H9 (cell line): ENCODE measurements around the gene SECTM1. TPM values are rescaled to one million over a fixed set of nuclear protein-coding genes. Genes with fewer than 3 reads are reported as not detected.
A peak's percentile ranks its signal among the peaks of the same experiment; 100 is the strongest.

Source experiments
- DNase-seq: peaks from one replicate; pipeline ENCODE4 v3.0.0-alpha.2; 2017
- H2AFZ ChIP-seq: one replicate; pipeline ENCODE4 v1.6.1; 2013; ENCODE audit warnings: mild to moderate bottlenecking, low read length, control low read depth, moderate library complexity
- H2AK5ac ChIP-seq: 2 replicates; pipeline ENCODE4 v1.6.1; 2013; ENCODE audit warnings: low read length, control low read depth, mixed read lengths; ENCODE audit not compliant: insufficient read length
- H2BK120ac ChIP-seq: one replicate; pipeline ENCODE4 v1.6.1; 2013; ENCODE audit warnings: low read depth, mild to moderate bottlenecking, low read length, control low read depth, inconsistent platforms; ENCODE audit not compliant: poor library complexity, severe bottlenecking
- H2BK12ac ChIP-seq: 2 replicates; pipeline ENCODE4 v1.6.1; 2013; ENCODE audit warnings: low read length, control low read depth, mixed read lengths, low read depth; ENCODE audit not compliant: insufficient read length
- H2BK15ac ChIP-seq: 2 replicates; pipeline ENCODE4 v1.6.1; 2013; ENCODE audit warnings: low read depth, low read length, control low read depth
- H2BK20ac ChIP-seq: one replicate; pipeline ENCODE4 v1.6.1; 2013; ENCODE audit warnings: low read depth, mild to moderate bottlenecking, low read length, control low read depth, inconsistent platforms; ENCODE audit not compliant: poor library complexity, severe bottlenecking
- H2BK5ac ChIP-seq: 2 replicates; pipeline ENCODE4 v1.6.1; 2013; ENCODE audit warnings: low read length, control low read depth, mixed read lengths; ENCODE audit not compliant: insufficient read length
- H3K14ac ChIP-seq: 2 replicates; pipeline ENCODE4 v1.6.1; 2013; ENCODE audit warnings: low read length, control low read depth; ENCODE audit not compliant: insufficient read depth
- H3K18ac ChIP-seq: 2 replicates; pipeline ENCODE4 v1.6.1; 2013; ENCODE audit warnings: low read depth, mild to moderate bottlenecking, mixed read lengths, low read length, control low read depth; ENCODE audit not compliant: insufficient read length
- H3K23ac ChIP-seq: 2 replicates; pipeline ENCODE4 v1.6.1; 2013; ENCODE audit warnings: low read length, control low read depth, mixed read lengths, low read depth; ENCODE audit not compliant: insufficient read length
- H3K23me2 ChIP-seq: 2 replicates; pipeline ENCODE4 v1.6.1; 2013; ENCODE audit warnings: low read depth, mild to moderate bottlenecking, mixed read lengths, low read length, control low read depth; ENCODE audit not compliant: insufficient read length, poor library complexity, severe bottlenecking
- H3K27ac ChIP-seq: 2 replicates; pipeline ENCODE4 v1.5.1; 2013; ENCODE audit warnings: low read length, control low read depth, mixed read lengths, low read depth; ENCODE audit not compliant: insufficient read length
- H3K27me3 ChIP-seq: 2 replicates; pipeline ENCODE4 v1.6.1; 2013; ENCODE audit warnings: low read length, control low read depth, inconsistent platforms; ENCODE audit not compliant: insufficient read depth
- H3K4ac ChIP-seq: 2 replicates; pipeline ENCODE4 v1.6.1; 2013; ENCODE audit warnings: low read depth, mild to moderate bottlenecking, control low read depth, inconsistent platforms, low read length, moderate library complexity
- H3K4me1 ChIP-seq: 2 replicates; pipeline ENCODE4 v1.6.1; 2013; ENCODE audit warnings: low read length, control low read depth, inconsistent platforms; ENCODE audit not compliant: insufficient read depth
- H3K4me2 ChIP-seq: 2 replicates; pipeline ENCODE4 v1.6.1; 2013; ENCODE audit warnings: low read length, control low read depth, mixed read lengths; ENCODE audit not compliant: insufficient read length, insufficient read depth
- H3K56ac ChIP-seq: 2 replicates; pipeline ENCODE4 v1.6.1; 2013; ENCODE audit warnings: low read depth, mild to moderate bottlenecking, mixed read lengths, low read length, control low read depth; ENCODE audit not compliant: insufficient read length
- H3K79me1 ChIP-seq: 2 replicates; pipeline ENCODE4 v1.6.1; 2013; ENCODE audit warnings: low read depth, mild to moderate bottlenecking, moderate library complexity, low read length, control low read depth, inconsistent platforms; ENCODE audit not compliant: insufficient read depth, poor library complexity, severe bottlenecking
- H3K79me2 ChIP-seq: 2 replicates; pipeline ENCODE4 v1.6.1; 2013; ENCODE audit warnings: low read length, control low read depth, inconsistent platforms; ENCODE audit not compliant: insufficient read depth
- H3K9ac ChIP-seq: 2 replicates; pipeline ENCODE4 v1.6.1; 2013; ENCODE audit warnings: low read length, control low read depth, mixed read lengths; ENCODE audit not compliant: insufficient read length; ENCODE audit errors: extremely low read depth
- H3K9me3 ChIP-seq: one replicate; pipeline ENCODE4 v1.6.1; 2013; ENCODE audit warnings: low read depth, low read length, inconsistent platforms; ENCODE audit not compliant: control insufficient read depth
- H3T11ph ChIP-seq: one replicate; pipeline ENCODE4 v1.6.1; 2013; ENCODE audit warnings: mild to moderate bottlenecking, low read length, control low read depth, inconsistent platforms
- H4K20me1 ChIP-seq: one replicate; pipeline ENCODE4 v1.6.1; 2013; ENCODE audit not compliant: control insufficient read depth, insufficient read length, insufficient read depth
- H4K5ac ChIP-seq: 2 replicates; pipeline ENCODE4 v1.6.1; 2013; ENCODE audit warnings: low read depth, mild to moderate bottlenecking, mixed read lengths, low read length, control low read depth; ENCODE audit not compliant: insufficient read length
- H4K8ac ChIP-seq: replicated peaks from 2 replicates; pipeline ENCODE4 v1.6.1; 2013; ENCODE audit warnings: low read length, control low read depth, mixed read lengths, low read depth; ENCODE audit not compliant: insufficient read length
- H4K91ac ChIP-seq: 2 replicates; pipeline ENCODE4 v1.6.1; 2013; ENCODE audit warnings: low read depth, mild to moderate bottlenecking, moderate library complexity, mixed read lengths, low read length, control low read depth; ENCODE audit not compliant: insufficient read length
- H3K27ac Mint-ChIP-seq, 3 experiments: 2 replicates in 2 of 3; 3 replicates in 1 of 3; pipeline ENCODE4 v1.8.0; 2020 to 2021; ENCODE audit warnings: mixed read lengths in 3 of 3, mild to moderate bottlenecking in 1 of 3, moderate library complexity in 1 of 3
- H3K27me3 Mint-ChIP-seq: 2 replicates; pipeline ENCODE4 v1.8.0; 2021; ENCODE audit warnings: low read depth, mild to moderate bottlenecking, moderate library complexity, mixed read lengths
- H3K36me3 Mint-ChIP-seq, 3 experiments: 2 replicates in 2 of 3; 3 replicates in 1 of 3; pipeline ENCODE4 v1.8.0; 2020 to 2021; ENCODE audit warnings: low read depth in 3 of 3, mixed read lengths in 3 of 3; ENCODE audit not compliant: insufficient read depth in 1 of 3
- H3K4me1 Mint-ChIP-seq, 2 experiments: 2 replicates each; pipeline ENCODE4 v1.8.0; 2020; ENCODE audit warnings: mixed read lengths in 2 of 2
- H3K4me3 Mint-ChIP-seq, 2 experiments: 2 replicates in 1 of 2; 3 replicates in 1 of 2; pipeline ENCODE4 v1.8.0; 2020 to 2021; ENCODE audit warnings: mild to moderate bottlenecking in 2 of 2, mixed read lengths in 2 of 2, moderate library complexity in 1 of 2
- H3K9me3 Mint-ChIP-seq, 2 experiments: 2 replicates in 1 of 2; 3 replicates in 1 of 2; pipeline ENCODE4 v1.8.0; 2020; ENCODE audit warnings: mild to moderate bottlenecking in 2 of 2, mixed read lengths in 2 of 2, moderate library complexity in 1 of 2
- WGBS: extraction: QIAGEN DNeasy Blood & Tissue Kit; methylation state at CpG from one replicate; pipeline ENCODE4 v1.1.7; 2013; ENCODE audit warnings: missing lambda C conversion rate, low lambda C conversion rate, mixed read lengths; ENCODE audit not compliant: insufficient read length; ENCODE audit errors: extremely low coverage; 5-methylcytosine and 5-hydroxymethylcytosine counted together
- total RNA-seq: library from RNA; stranded (reverse); gene quantifications from 2 replicates; pipeline ENCODE4 v1.2.1, GENCODE V29; 2021
- TF ChIP-seq, protein P1 (sequence below): fragments of 200-600 bp; sonication (generic); conservative IDR thresholded peaks from 3 replicates; pipeline ENCODE4 v1.8.0; 2021; ENCODE audit warnings: antibody characterized with exemption, mild to moderate bottlenecking

The SECTM1 gene
- total RNA-seq, 1 experiment from 2014 or later: 0.28 TPM

DNA sequence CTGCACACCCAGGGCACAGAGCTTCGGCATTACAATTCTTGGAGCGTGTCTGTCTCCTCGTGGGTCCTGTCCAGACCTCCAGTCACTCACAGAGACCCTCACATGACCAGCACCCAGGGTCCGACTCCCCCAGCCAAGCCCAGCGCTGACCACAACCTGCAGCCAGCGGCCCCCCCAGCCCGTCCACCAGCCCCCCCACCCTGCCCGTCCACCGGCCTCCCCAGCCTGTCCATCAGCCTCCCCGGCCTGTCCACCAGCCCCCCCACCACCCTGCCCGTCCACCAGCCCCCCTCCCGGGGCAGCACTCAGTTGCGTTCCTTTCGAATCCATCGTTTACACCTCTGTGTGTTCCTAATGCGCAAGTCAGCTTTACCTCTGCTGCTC is 5.8 kb downstream of the SECTM1 start:
- Histone ChIP-seq H3K56ac (no peak overlapping the region), H4K5ac (no peak overlapping the region), H3T11ph (no peak overlapping the region), H2BK15ac (no peak overlapping the region), H3K23me2 (no peaks in the 10 kb centered on the region), H4K20me1 (no peaks in the 10 kb centered on the region), H3K23ac (no peak overlapping the region), H3K9me3 (no peaks in the 10 kb centered on the region), H2AFZ (no peak overlapping the region), H2BK5ac (no peak overlapping the region), H3K4me1 (peaks cover 5% of the 10 kb centered on the region; the same call in 1 of the 2 replicates), H3K27ac (no peak overlapping the region), H3K18ac (no peak overlapping the region), H2AK5ac (no peak overlapping the region), H3K27me3 (peaks cover under 1% of the 10 kb centered on the region; the same call in 1 of the 2 replicates), H4K91ac (no peak overlapping the region), H2BK12ac (no peak overlapping the region), H2BK20ac (no peak overlapping the region), H4K8ac (no peak overlapping the region), H3K79me2 (no peaks in the 10 kb centered on the region), H3K4ac (no peak overlapping the region), H2BK120ac (no peak overlapping the region), H3K4me2 (no peak overlapping the region), H3K14ac (no peak overlapping the region), H3K9ac (no peak overlapping the region), H3K79me1 (no peaks in the 10 kb centered on the region)
- Mint-ChIP-seq H3K27ac (no peak overlapping the region), H3K36me3 (no peaks in the 10 kb centered on the region), H3K27me3 (peaks cover 51% of the 10 kb centered on the region), H3K9me3 (no peaks in the 10 kb centered on the region), H3K4me3 (peak overlapping the region in 1 of 2 experiments; percentile 35; a peak in 1 of 5 replicates), H3K4me1 (peaks cover 16 to 31% of the 10 kb centered on the region in 2 experiments)
- TF ChIP-seq, protein P1, sequence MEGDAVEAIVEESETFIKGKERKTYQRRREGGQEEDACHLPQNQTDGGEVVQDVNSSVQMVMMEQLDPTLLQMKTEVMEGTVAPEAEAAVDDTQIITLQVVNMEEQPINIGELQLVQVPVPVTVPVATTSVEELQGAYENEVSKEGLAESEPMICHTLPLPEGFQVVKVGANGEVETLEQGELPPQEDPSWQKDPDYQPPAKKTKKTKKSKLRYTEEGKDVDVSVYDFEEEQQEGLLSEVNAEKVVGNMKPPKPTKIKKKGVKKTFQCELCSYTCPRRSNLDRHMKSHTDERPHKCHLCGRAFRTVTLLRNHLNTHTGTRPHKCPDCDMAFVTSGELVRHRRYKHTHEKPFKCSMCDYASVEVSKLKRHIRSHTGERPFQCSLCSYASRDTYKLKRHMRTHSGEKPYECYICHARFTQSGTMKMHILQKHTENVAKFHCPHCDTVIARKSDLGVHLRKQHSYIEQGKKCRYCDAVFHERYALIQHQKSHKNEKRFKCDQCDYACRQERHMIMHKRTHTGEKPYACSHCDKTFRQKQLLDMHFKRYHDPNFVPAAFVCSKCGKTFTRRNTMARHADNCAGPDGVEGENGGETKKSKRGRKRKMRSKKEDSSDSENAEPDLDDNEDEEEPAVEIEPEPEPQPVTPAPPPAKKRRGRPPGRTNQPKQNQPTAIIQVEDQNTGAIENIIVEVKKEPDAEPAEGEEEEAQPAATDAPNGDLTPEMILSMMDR: no peak
- DNase-seq: no peak
- no CpG with 5 or more reads among the region's 16 CpGs for WGBS
